Measurements from ENCODE around the gene SUCO. TPM values are rescaled to one million over a fixed set of nuclear protein-coding genes. Genes with fewer than 3 reads are reported as not detected.

SUCO gene
- total and polyA plus RNA-seq, 2 experiments from 2014 or later: 18.0 to 49.8 TPM

- H3K4me1 Mint-ChIP-seq: peaks cover 8% of the 10 kb centered on the region
- Histone ChIP-seq H3K4me3 (no peak overlapping the region), H3K9me2 (ENCODE audit: insufficient read depth) (no peaks in the 10 kb centered on the region), H3K4me1 (ENCODE audit: insufficient read depth) (no peaks in the 10 kb centered on the region), H3K27me3 (ENCODE audit: insufficient read depth) (no peaks in the 10 kb centered on the region), H3K27ac (ENCODE audit: low read depth) (no peak overlapping the region), H3F3A (replicated peaks; ENCODE audit: low read depth) (no peaks in the 10 kb centered on the region), H2AFZ (no peak overlapping the region), H3K4me2 (no peak overlapping the region), H3K36me3 (ENCODE audit: insufficient read depth) (peaks cover 42% of the 10 kb centered on the region), H4K20me1 (replicated peaks; ENCODE audit: insufficient read depth) (no peaks in the 10 kb centered on the region), H3K79me2 (replicated peaks; ENCODE audit: insufficient read depth) (peaks cover 14% of the 10 kb centered on the region)
- TF ChIP-seq NANOG (IDR thresholded peaks at IDR 0.05; ENCODE audit: borderline replicate concordance): no peak
- TF ChIP-seq EZH2phosphoT487 (IDR thresholded peaks at IDR 0.05; ENCODE audit: unreplicated experiment): no peak
- TF ChIP-seq ZNF331 (CRISPR knock-in tag; IDR thresholded peaks at IDR 0.05; ENCODE audit: low read depth): no peak
- no peak for TF ChIP-seq EZH2 (IDR thresholded peaks at IDR 0.05; ENCODE audit: low read depth, unreplicated experiment)
- TF ChIP-seq ZNF462 (CRISPR knock-in tag; IDR thresholded peaks at IDR 0.05): no peak
- TF ChIP-seq POLR2AphosphoS5 (IDR thresholded peaks at IDR 0.05; ENCODE audit: low read depth): no peak
- no peak for TF ChIP-seq REST (IDR thresholded peaks at IDR 0.05; ENCODE audit: unreplicated experiment)
- TF ChIP-seq STAT1 (IDR thresholded peaks at IDR 0.05; ENCODE audit: unreplicated experiment): no peak
- TF ChIP-seq JUNB (IDR thresholded peaks at IDR 0.05; ENCODE audit: unreplicated experiment): no peak
- no peak for TF ChIP-seq ETS1 (IDR thresholded peaks at IDR 0.05)
- no peak for TF ChIP-seq CTCF (conservative IDR thresholded peaks at IDR 0.05; ENCODE audit: low read depth in 2 of 2)
- TF ChIP-seq ZNF114 (CRISPR knock-in tag; IDR thresholded peaks at IDR 0.05): no peak
- no peak for TF ChIP-seq CREB1 (CRISPR knock-in tag; IDR thresholded peaks at IDR 0.05; ENCODE audit: low read depth)
- DNase-seq (ENCODE audit: low spot score) (peak; percentile 16), ATAC-seq (no peak)
- peaks cover 5% of the 10 kb centered on the region for H3K27me3 Mint-ChIP-seq (ENCODE audit: insufficient read depth, low read depth, poor library complexity)
- H3K4me3 Mint-ChIP-seq: no peak overlapping the region
- peaks cover 6% of the 10 kb centered on the region for H3K9me3 Mint-ChIP-seq
- peaks cover 88% of the 10 kb centered on the region for H3K36me3 Mint-ChIP-seq (ENCODE audit: low read depth)
- peak overlapping the region; percentile 51 for H3K27ac Mint-ChIP-seq
Measured at GRCh38 chr1:172566196-172566997, 33.4 kb downstream of the SUCO start.
